SK-N-SH (cell line): ENCODE results near the gene ZNF580.

Source experiments
- CHD2 ChIP-seq: fragments of 150-350 bp; IDR thresholded peaks from 2 replicates; pipeline ENCODE4 v1.6.1; 2018; ENCODE audit warnings: low read length; ENCODE audit not compliant: partially characterized antibody
- ELF1 ChIP-seq: IDR thresholded peaks from 2 replicates; pipeline ENCODE4 v1.4.0; 2012
- EZH2phosphoT487 ChIP-seq: fragments of 200-600 bp; sonication (generic); IDR thresholded peaks from 2 replicates; pipeline ENCODE4 v1.6.1; 2017; ENCODE audit warnings: low read depth, mixed run types, mild to moderate bottlenecking, antibody characterized with exemption, moderate library complexity, borderline replicate concordance
- FOSL2 ChIP-seq: IDR thresholded peaks from 2 replicates; pipeline ENCODE4 v1.4.0; 2012; ENCODE audit warnings: low read depth, mild to moderate bottlenecking, moderate library complexity, borderline replicate concordance
- NFIC ChIP-seq: IDR thresholded peaks from 2 replicates; pipeline ENCODE4 v1.4.0; 2012; ENCODE audit warnings: borderline replicate concordance
- POLR2AphosphoS5 ChIP-seq: IDR thresholded peaks from 2 replicates; pipeline ENCODE4 v1.6.1; 2012; ENCODE audit warnings: low read depth, low read length
- SIN3A ChIP-seq: IDR thresholded peaks from 2 replicates; pipeline ENCODE4 v1.6.1; 2012; ENCODE audit warnings: low read depth, mild to moderate bottlenecking, low read length, moderate library complexity, borderline replicate concordance
- TEAD4 ChIP-seq: IDR thresholded peaks from 2 replicates; pipeline ENCODE4 v1.4.0; 2012; ENCODE audit warnings: mild to moderate bottlenecking, borderline replicate concordance; ENCODE audit not compliant: insufficient read depth
- TF ChIP-seq, protein P1 (sequence below): fragments of 200-600 bp; sonication (generic); IDR thresholded peaks from 2 replicates; pipeline ENCODE4 v1.6.1; 2017; ENCODE audit warnings: antibody characterized with exemption, mild to moderate bottlenecking, moderate library complexity
- TF ChIP-seq, protein P2 (sequence below): IDR thresholded peaks from 2 replicates; pipeline ENCODE4; 2012
- TF ChIP-seq, protein P3 (sequence below): IDR thresholded peaks from 2 replicates; pipeline ENCODE4 v1.4.0; 2012; ENCODE audit warnings: low read depth, borderline replicate concordance
- TF ChIP-seq, protein P4 (sequence below): IDR thresholded peaks from 2 replicates; pipeline ENCODE4 v1.4.0; 2012; ENCODE audit warnings: low read depth

DNA sequence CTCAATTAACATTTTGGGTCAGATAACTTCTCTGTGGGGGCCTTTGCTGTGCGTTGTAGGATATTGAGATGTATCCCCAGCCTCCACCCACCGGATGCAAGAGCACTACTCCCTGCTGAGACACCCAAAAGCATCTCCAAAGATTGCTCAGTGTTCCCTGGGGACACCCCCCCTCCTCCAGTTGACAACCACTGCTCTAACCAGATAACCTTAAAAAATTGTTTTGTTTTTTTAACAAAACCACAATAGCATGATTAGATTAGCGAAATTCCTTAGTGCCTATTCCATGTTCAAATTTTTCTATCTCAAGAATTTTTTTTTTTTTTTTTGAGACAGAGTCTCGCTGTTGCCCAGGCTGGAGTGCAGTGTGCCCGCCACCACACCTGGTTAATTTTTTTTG lies 31.6 kb downstream of the ZNF580 start:
- no peak for TF ChIP-seq SIN3A
- TF ChIP-seq POLR2AphosphoS5, result no peak
- TF ChIP-seq NFIC, result no peak
- TF ChIP-seq, protein P1, sequence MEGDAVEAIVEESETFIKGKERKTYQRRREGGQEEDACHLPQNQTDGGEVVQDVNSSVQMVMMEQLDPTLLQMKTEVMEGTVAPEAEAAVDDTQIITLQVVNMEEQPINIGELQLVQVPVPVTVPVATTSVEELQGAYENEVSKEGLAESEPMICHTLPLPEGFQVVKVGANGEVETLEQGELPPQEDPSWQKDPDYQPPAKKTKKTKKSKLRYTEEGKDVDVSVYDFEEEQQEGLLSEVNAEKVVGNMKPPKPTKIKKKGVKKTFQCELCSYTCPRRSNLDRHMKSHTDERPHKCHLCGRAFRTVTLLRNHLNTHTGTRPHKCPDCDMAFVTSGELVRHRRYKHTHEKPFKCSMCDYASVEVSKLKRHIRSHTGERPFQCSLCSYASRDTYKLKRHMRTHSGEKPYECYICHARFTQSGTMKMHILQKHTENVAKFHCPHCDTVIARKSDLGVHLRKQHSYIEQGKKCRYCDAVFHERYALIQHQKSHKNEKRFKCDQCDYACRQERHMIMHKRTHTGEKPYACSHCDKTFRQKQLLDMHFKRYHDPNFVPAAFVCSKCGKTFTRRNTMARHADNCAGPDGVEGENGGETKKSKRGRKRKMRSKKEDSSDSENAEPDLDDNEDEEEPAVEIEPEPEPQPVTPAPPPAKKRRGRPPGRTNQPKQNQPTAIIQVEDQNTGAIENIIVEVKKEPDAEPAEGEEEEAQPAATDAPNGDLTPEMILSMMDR, result no peak
- no peak for TF ChIP-seq EZH2phosphoT487
- TF ChIP-seq, protein P2, sequence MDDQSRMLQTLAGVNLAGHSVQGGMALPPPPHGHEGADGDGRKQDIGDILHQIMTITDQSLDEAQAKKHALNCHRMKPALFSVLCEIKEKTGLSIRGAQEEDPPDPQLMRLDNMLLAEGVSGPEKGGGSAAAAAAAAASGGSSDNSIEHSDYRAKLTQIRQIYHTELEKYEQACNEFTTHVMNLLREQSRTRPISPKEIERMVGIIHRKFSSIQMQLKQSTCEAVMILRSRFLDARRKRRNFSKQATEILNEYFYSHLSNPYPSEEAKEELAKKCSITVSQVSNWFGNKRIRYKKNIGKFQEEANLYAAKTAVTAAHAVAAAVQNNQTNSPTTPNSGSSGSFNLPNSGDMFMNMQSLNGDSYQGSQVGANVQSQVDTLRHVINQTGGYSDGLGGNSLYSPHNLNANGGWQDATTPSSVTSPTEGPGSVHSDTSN, result no peak
- no peak for TF ChIP-seq FOSL2
- no peak for TF ChIP-seq ELF1
- TF ChIP-seq TEAD4, result no peak
- TF ChIP-seq CHD2, result no peak
- TF ChIP-seq, protein P3, sequence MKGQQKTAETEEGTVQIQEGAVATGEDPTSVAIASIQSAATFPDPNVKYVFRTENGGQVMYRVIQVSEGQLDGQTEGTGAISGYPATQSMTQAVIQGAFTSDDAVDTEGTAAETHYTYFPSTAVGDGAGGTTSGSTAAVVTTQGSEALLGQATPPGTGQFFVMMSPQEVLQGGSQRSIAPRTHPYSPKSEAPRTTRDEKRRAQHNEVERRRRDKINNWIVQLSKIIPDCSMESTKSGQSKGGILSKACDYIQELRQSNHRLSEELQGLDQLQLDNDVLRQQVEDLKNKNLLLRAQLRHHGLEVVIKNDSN, result no peak
- TF ChIP-seq, protein P4, sequence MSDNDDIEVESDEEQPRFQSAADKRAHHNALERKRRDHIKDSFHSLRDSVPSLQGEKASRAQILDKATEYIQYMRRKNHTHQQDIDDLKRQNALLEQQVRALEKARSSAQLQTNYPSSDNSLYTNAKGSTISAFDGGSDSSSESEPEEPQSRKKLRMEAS, result no peak
